K562 (cell line): ENCODE results near the gene CD68. TPM values are rescaled to one million over a fixed set of nuclear protein-coding genes. Genes with fewer than 3 reads are reported as not detected.

Source experiments
- ATAC-seq: fragments of 200-7000 bp; cut with Tn5 transposase; 3 replicates; pipeline ENCODE4 v1.9.1; 2020; ENCODE audit warnings: moderate library complexity
- BruUV-seq: library from RNA; stranded (reverse); fragments of 400-500 nt; replicated peaks from 2 replicates; lab custom pipeline; 2021; lab: Mats Ljungman, UMichigan
- CTCF ChIA-PET: fragments of 300-600 bp; formaldehyde crosslinking; extraction: SDS; loops from one replicate; lab custom pipeline; 2021; ENCODE audit warnings: low intra/inter-chr PET ratio; lab: Yijun Ruan, JAX
- POLR2A ChIA-PET: fragments of 300-600, 350-650 bp; sonication (Branson Sonifier 250); formaldehyde crosslinking; extraction: SDS; loops from one replicate; lab custom pipeline; 2021; ENCODE audit warnings: antibody characterized with exemption, inconsistent platforms; lab: Yijun Ruan, JAX
- DNase-seq, 4 experiments: peaks; one replicate each; pipeline versions ENCODE4 v3.0.0 to v3.0.0-alpha.2; 2011 to 2018; ENCODE audit warnings: low spot score in 3 of 4, mixed read lengths in 3 of 4; ENCODE audit errors: extremely low read depth in 1 of 4
- FAIRE-seq: peaks from 2 replicates; lab custom pipeline; 2011; peaks lifted over from hg19 to GRCh38; lab: Jason Lieb, UNC
- H2AFZ ChIP-seq: 2 replicates; pipeline ENCODE4 v1.6.0; 2011; ENCODE audit warnings: low read depth, low read length, control low read depth, inconsistent platforms
- H3K27ac ChIP-seq: fragments of 200-600 bp; 3 replicates; pipeline ENCODE4 v1.8.0; 2011; ENCODE audit warnings: low read depth, mild to moderate bottlenecking, control low read depth, inconsistent platforms, low read length, moderate library complexity, mixed read lengths; ENCODE audit errors: extremely low read depth
- H3K27me3 ChIP-seq, 2 experiments: fragments of 300-600 bp in 1 of 2; 2 replicates in 1 of 2; 3 replicates in 1 of 2; pipeline versions ENCODE4 v1.6.0 to v1.8.0; 2011; ENCODE audit warnings: inconsistent platforms in 2 of 2, low read length in 2 of 2, mild to moderate bottlenecking in 1 of 2, mixed read lengths in 1 of 2, moderate library complexity in 1 of 2; ENCODE audit not compliant: control insufficient read depth in 2 of 2, insufficient read depth in 2 of 2
- H3K36me3 ChIP-seq: fragments of 300-600 bp; 3 replicates; pipeline ENCODE4 v1.8.0; 2011; ENCODE audit warnings: mild to moderate bottlenecking, low read length, inconsistent platforms; ENCODE audit not compliant: control insufficient read depth, insufficient read depth
- H3K4me1 ChIP-seq, 2 experiments: fragments of 200-600 bp in 1 of 2; replicated peaks in 1 of 2; 2 replicates in 1 of 2; 3 replicates in 1 of 2; pipeline versions ENCODE4 v1.5.1 to v1.8.0; 2011; ENCODE audit warnings: inconsistent platforms in 2 of 2, low read length in 2 of 2, mild to moderate bottlenecking in 1 of 2, mixed read lengths in 1 of 2, moderate library complexity in 1 of 2; ENCODE audit not compliant: control insufficient read depth in 2 of 2, insufficient read depth in 2 of 2
- H3K4me2 ChIP-seq: 2 replicates; pipeline ENCODE4 v1.6.1; 2011; ENCODE audit warnings: low read length, control low read depth, inconsistent platforms, mixed read lengths; ENCODE audit not compliant: insufficient read depth
- H3K4me3 ChIP-seq: fragments of 200-600 bp; sonication (generic), shearing (Covaris generic); 2 replicates; pipeline ENCODE4 v1.5.1; 2016; ENCODE audit warnings: control low read depth, inconsistent platforms
- H3K79me2 ChIP-seq: fragments of 200-600 bp; 3 replicates; pipeline ENCODE4 v1.8.0; 2011; ENCODE audit warnings: low read length, inconsistent platforms; ENCODE audit not compliant: control insufficient read depth, insufficient read depth
- H3K9ac ChIP-seq, 2 experiments: 2 replicates each; pipeline versions ENCODE4 v1.6.0 to v1.6.1; 2011; ENCODE audit warnings: low read depth in 2 of 2, low read length in 2 of 2, control low read depth in 1 of 2, inconsistent platforms in 1 of 2, mild to moderate bottlenecking in 1 of 2, mixed read lengths in 1 of 2; ENCODE audit not compliant: insufficient read depth in 1 of 2
- H3K9me1 ChIP-seq: one replicate; pipeline ENCODE4 v1.6.0; 2011; ENCODE audit warnings: inconsistent platforms, mild to moderate bottlenecking, low read length, moderate library complexity; ENCODE audit not compliant: control insufficient read depth, insufficient read depth
- H3K9me3 ChIP-seq: replicated peaks from 2 replicates; pipeline ENCODE4 v1.5.1; 2011; ENCODE audit warnings: low read depth, low read length, inconsistent platforms; ENCODE audit not compliant: control insufficient read depth, insufficient read depth
- H4K20me1 ChIP-seq: replicated peaks from 2 replicates; pipeline ENCODE4 v1.6.1; 2011; ENCODE audit warnings: low read length, inconsistent platforms, mixed read lengths; ENCODE audit not compliant: control insufficient read depth, insufficient read depth
- ARID4B ChIP-seq: sonication (generic); formaldehyde crosslinking; IDR thresholded peaks from 2 replicates; pipeline ENCODE4 v1.8.0; 2022; ENCODE audit warnings: mild to moderate bottlenecking, missing genetic modification reagents
- EP300 ChIP-seq: IDR thresholded peaks from 2 replicates; pipeline ENCODE4 v1.6.1; 2012; ENCODE audit warnings: low read length, improper control_type of control experiment
- GATAD2B ChIP-seq: fragments of 450-650 bp; IDR thresholded peaks from 2 replicates; pipeline ENCODE4 v1.6.1; 2017; ENCODE audit warnings: mild to moderate bottlenecking, borderline replicate concordance
- HDAC8 ChIP-seq: fragments of 450-650 bp; IDR thresholded peaks from 2 replicates; pipeline ENCODE4 v1.6.1; 2016; ENCODE audit warnings: mild to moderate bottlenecking, missing genetic modification characterization, moderate library complexity, missing compliant biosample characterization
- HMG20B ChIP-seq: fragments of 250-450 bp; sonication (Bioruptor Pico); IDR thresholded peaks from 2 replicates; pipeline ENCODE4 v1.5.0; 2021; ENCODE audit warnings: mild to moderate bottlenecking
- KHSRP ChIP-seq: fragments of 450-650 bp; IDR thresholded peaks from 2 replicates; pipeline ENCODE4 v1.6.1; 2017
- L3MBTL2 ChIP-seq: fragments of 450-650 bp; IDR thresholded peaks from 2 replicates; pipeline ENCODE4 v1.6.1; 2016; ENCODE audit warnings: mild to moderate bottlenecking, moderate library complexity
- NR1H2 ChIP-seq: sonication (generic); formaldehyde crosslinking; IDR thresholded peaks from 2 replicates; pipeline ENCODE4 v1.4.0; 2020; ENCODE audit warnings: mild to moderate bottlenecking, missing genetic modification reagents
- NR4A1 ChIP-seq, 2 experiments: fragments of 250-450 bp in 1 of 2; fragments of 450-650 bp in 1 of 2; sonication (Bioruptor Pico) in 1 of 2; IDR thresholded peaks; 2 replicates each; pipeline versions ENCODE4 v1.4.0 to v1.6.1; 2016 to 2020; ENCODE audit warnings: mild to moderate bottlenecking in 2 of 2, missing compliant biosample characterization in 1 of 2, missing genetic modification characterization in 1 of 2, moderate library complexity in 1 of 2
- POLR2G ChIP-seq: fragments of 200-400 bp; formaldehyde crosslinking; IDR thresholded peaks from 2 replicates; pipeline ENCODE4 v1.6.1; 2017; ENCODE audit warnings: low read depth, mild to moderate bottlenecking, antibody characterized with exemption, low read length, moderate library complexity
- STAT5B ChIP-seq: fragments of 250-450 bp; sonication (Bioruptor Pico); IDR thresholded peaks from 2 replicates; pipeline ENCODE4 v1.8.0; 2021; ENCODE audit warnings: mild to moderate bottlenecking, inconsistent platforms
- ZNF354B ChIP-seq: fragments of 250-450 bp; sonication (Bioruptor Pico); IDR thresholded peaks from 2 replicates; pipeline ENCODE4 v1.4.0; 2020
- WGBS: fragments of 100-300 bp; shearing (Covaris generic); methylation state at CpG from one replicate; pipeline ENCODE4 v1.1.6; 2016; ENCODE audit warnings: low coverage, mixed read lengths; ENCODE audit not compliant: insufficient coverage; ENCODE audit errors: missing lambda C conversion rate; 5-methylcytosine and 5-hydroxymethylcytosine counted together
- in situ Hi-C: fragments of 300-500 bp; cut with MboI; formaldehyde crosslinking; loops from 4 replicates; pipeline ENCODE4 v1.15.0; 2018; ENCODE audit warnings: inconsistent platforms, mixed read lengths
- intact Hi-C: fragments of 100-400 bp; cut with micrococcal nuclease; formaldehyde crosslinking; loops from 2 replicates; pipeline ENCODE4 v1.14.2; 2022
- polyA plus RNA-seq, 8 experiments: library from polyadenylated mRNA; depleted of rRNA in 4 of 8; stranded (reverse) in 5 of 8; unstranded in 3 of 8; fragments of >200 nt; fragmentation: Nextera tagmentation in 2 of 8; fragmentation: Illumina TruSeq in 1 of 8; extraction: Ambion mirVana in 2 of 8; extraction: Trizol in 1 of 8; gene quantifications; 2 replicates each; pipeline versions ENCODE4 v1.2.1 to v1.2.3, GENCODE V29; 2011 to 2014; ENCODE audit warnings: inconsistent platforms in 1 of 8, missing spikeins in 1 of 8
- total RNA-seq, 7 experiments: library from RNA; depleted of rRNA in 6 of 7; stranded (reverse); fragments of >200 nt in 6 of 7; fragmentation: Illumina TruSeq in 2 of 7; extraction: Trizol in 2 of 7; gene quantifications; 2 replicates each; pipeline versions ENCODE4 v1.2.1 to v1.2.3, GENCODE V29; 2011 to 2021; ENCODE audit warnings: low replicate concordance in 1 of 7

The CD68 gene
- total and polyA plus RNA-seq, 9 of the 15 experiments (the other 6 are each of a cell fraction or from before 2014, with no cell fraction given), result 28.2 to 89.8 (median 37.7) TPM

- Histone ChIP-seq H3K9me1 (no peaks in the 10 kb centered on the region), H3K4me3 (no peak overlapping the region), H3K27me3 (no peaks in the 10 kb centered on the region), H3K9ac (no peak overlapping the region), H3K27ac (no peak overlapping the region)
- ATAC-seq, result no peak
- WGBS, result 90% methylated on average over 16 of the region's 23 CpGs
- CTCF ChIA-PET, result no interaction called here
- no peak for TF ChIP-seq HMG20B
- peak; percentile 53; the same call in 1 of the 2 replicates for TF ChIP-seq POLR2G
- TF ChIP-seq, all 486 proteins: peak for 1
- in situ Hi-C loops (no loop called here), intact Hi-C loops (no loop called here)
- Histone ChIP-seq H3K4me2 (no peak overlapping the region), H4K20me1 (no peaks in the 10 kb centered on the region), H3K79me2 (peaks cover 16% of the 10 kb centered on the region; the same call in 2 of the 3 replicates), H3K36me3 (peaks cover 92% of the 10 kb centered on the region), H3K9me3 (no peaks in the 10 kb centered on the region), H3K4me1 (peaks cover 11 to 25% of the 10 kb centered on the region in 2 experiments; a peak in 4 of 5 replicates), H2AFZ (no peak overlapping the region)
- DNase-seq (no peak), FAIRE-seq (no peak)
- BruUV-seq, result no TSS peak
- POLR2A ChIA-PET, result interaction anchor here (0.7 to 1.5 kb wide), 2 partner anchors 8 to 13 kb away, joined by 4 read pairs; partner anchors contain the start of gene MPDU1
These were observed 13.1 kb downstream of the CD68 start for GRCh38 chr17:7592422-7593021.

GRCh38 chr17:7593296-7593695 is 13.9 kb downstream of the CD68 start:
- Histone ChIP-seq H4K20me1 (no peaks in the 10 kb centered on the region), H3K27ac (no peak overlapping the region), H3K36me3 (peaks cover 85% of the 10 kb centered on the region; the same call in 2 of the 3 replicates), H2AFZ (no peak overlapping the region), H3K79me2 (peaks cover 8% of the 10 kb centered on the region; the same call in 1 of the 3 replicates), H3K9me3 (no peaks in the 10 kb centered on the region), H3K9me1 (no peaks in the 10 kb centered on the region), H3K4me2 (no peak overlapping the region), H3K9ac (no peak overlapping the region), H3K27me3 (no peaks in the 10 kb centered on the region), H3K4me3 (no peak overlapping the region), H3K4me1 (peaks cover 4 to 18% of the 10 kb centered on the region in 2 experiments; a peak in 2 of 5 replicates)
- ChIA-PET POLR2A (interaction anchor here (0.6 to 1.5 kb wide), 2 partner anchors 9 kb away, joined by 4 read pairs; partner anchors contain the start of gene MPDU1), CTCF (no interaction called here)
- intact Hi-C loops, result no loop called here
- WGBS, result 78% methylated on average over 3 of the region's 12 CpGs
- no peak for DNase-seq
- no peak for FAIRE-seq
- no TSS peak for BruUV-seq
- ATAC-seq, result no peak
- in situ Hi-C loops, result no loop called here
- TF ChIP-seq EP300, result no peak
- TF ChIP-seq KHSRP, result no peak
- no peak for TF ChIP-seq NR1H2 (CRISPR knock-in tag)
- no peak for TF ChIP-seq HDAC8 (tag)
- TF ChIP-seq NR4A1 (CRISPR knock-in tag; IDR thresholded peaks at IDR 0.05), result no peak
- no peak for TF ChIP-seq NR4A1 (tag; IDR thresholded peaks at IDR 0.05)
- TF ChIP-seq ZNF354B (CRISPR knock-in tag), result no peak
- TF ChIP-seq L3MBTL2, result no peak
- TF ChIP-seq GATAD2B, result no peak
- TF ChIP-seq STAT5B (CRISPR knock-in tag), result no peak
- no peak for TF ChIP-seq ARID4B (CRISPR knock-in tag)
